Neutrophil (primary cell): ENCODE measurements around the gene AADACL4.

Experiments used
- H3K27ac ChIP-seq: fragments of 200-600 bp; sonication (generic); 2 replicates; pipeline ENCODE4 v1.5.1; 2016; ENCODE audit warnings: mild to moderate bottlenecking, moderate library complexity
- H3K27me3 ChIP-seq: fragments of 200-600 bp; sonication (generic); 2 replicates; pipeline ENCODE4 v1.6.0; 2016; ENCODE audit warnings: mild to moderate bottlenecking
- H3K36me3 ChIP-seq: fragments of 200-600 bp; sonication (generic); 2 replicates; pipeline ENCODE4 v1.5.1; 2017
- H3K4me1 ChIP-seq, 2 experiments: fragments of 200-600 bp in 1 of 2; sonication (generic) in 1 of 2; 1 replicate in 1 of 2; 2 replicates in 1 of 2; pipeline versions ENCODE4 v1.5.1 to v1.6.1; 2013 to 2016; ENCODE audit warnings: low read depth in 1 of 2, low read length in 1 of 2, mild to moderate bottlenecking in 1 of 2, moderate library complexity in 1 of 2; ENCODE audit not compliant: control insufficient read depth in 1 of 2, insufficient read depth in 1 of 2
- H3K4me3 ChIP-seq, 2 experiments: fragments of 200-600 bp in 1 of 2; sonication (generic) in 1 of 2; 1 replicate in 1 of 2; 2 replicates in 1 of 2; pipeline ENCODE4 v1.5.1; 2013 to 2016; ENCODE audit warnings: low read depth in 1 of 2, low read length in 1 of 2, mild to moderate bottlenecking in 1 of 2, moderate library complexity in 1 of 2
- H3K9me3 ChIP-seq: fragments of 200-600 bp; sonication (generic); 2 replicates; pipeline ENCODE4 v1.5.1; 2016
- TF ChIP-seq, protein P1 (sequence below): fragments of 200-600 bp; sonication (generic); IDR thresholded peaks from 2 replicates; pipeline ENCODE4 v1.5.1; 2016; ENCODE audit warnings: antibody characterized with exemption

AADACL4 gene

GRCh38 chr1:12617511-12617900, 26.4 kb upstream of the AADACL4 start:
- Histone ChIP-seq H3K9me3 (no peaks in the 10 kb centered on the region), H3K36me3 (no peaks in the 10 kb centered on the region), H3K4me3 (peak overlapping the region; percentile 41 to 50), H3K27me3 (peaks cover 84% of the 10 kb centered on the region), H3K27ac (no peak overlapping the region), H3K4me1 (peaks cover 39 to 43% of the 10 kb centered on the region in 2 experiments)
- TF ChIP-seq, protein P1, sequence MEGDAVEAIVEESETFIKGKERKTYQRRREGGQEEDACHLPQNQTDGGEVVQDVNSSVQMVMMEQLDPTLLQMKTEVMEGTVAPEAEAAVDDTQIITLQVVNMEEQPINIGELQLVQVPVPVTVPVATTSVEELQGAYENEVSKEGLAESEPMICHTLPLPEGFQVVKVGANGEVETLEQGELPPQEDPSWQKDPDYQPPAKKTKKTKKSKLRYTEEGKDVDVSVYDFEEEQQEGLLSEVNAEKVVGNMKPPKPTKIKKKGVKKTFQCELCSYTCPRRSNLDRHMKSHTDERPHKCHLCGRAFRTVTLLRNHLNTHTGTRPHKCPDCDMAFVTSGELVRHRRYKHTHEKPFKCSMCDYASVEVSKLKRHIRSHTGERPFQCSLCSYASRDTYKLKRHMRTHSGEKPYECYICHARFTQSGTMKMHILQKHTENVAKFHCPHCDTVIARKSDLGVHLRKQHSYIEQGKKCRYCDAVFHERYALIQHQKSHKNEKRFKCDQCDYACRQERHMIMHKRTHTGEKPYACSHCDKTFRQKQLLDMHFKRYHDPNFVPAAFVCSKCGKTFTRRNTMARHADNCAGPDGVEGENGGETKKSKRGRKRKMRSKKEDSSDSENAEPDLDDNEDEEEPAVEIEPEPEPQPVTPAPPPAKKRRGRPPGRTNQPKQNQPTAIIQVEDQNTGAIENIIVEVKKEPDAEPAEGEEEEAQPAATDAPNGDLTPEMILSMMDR: no peak

DNA sequence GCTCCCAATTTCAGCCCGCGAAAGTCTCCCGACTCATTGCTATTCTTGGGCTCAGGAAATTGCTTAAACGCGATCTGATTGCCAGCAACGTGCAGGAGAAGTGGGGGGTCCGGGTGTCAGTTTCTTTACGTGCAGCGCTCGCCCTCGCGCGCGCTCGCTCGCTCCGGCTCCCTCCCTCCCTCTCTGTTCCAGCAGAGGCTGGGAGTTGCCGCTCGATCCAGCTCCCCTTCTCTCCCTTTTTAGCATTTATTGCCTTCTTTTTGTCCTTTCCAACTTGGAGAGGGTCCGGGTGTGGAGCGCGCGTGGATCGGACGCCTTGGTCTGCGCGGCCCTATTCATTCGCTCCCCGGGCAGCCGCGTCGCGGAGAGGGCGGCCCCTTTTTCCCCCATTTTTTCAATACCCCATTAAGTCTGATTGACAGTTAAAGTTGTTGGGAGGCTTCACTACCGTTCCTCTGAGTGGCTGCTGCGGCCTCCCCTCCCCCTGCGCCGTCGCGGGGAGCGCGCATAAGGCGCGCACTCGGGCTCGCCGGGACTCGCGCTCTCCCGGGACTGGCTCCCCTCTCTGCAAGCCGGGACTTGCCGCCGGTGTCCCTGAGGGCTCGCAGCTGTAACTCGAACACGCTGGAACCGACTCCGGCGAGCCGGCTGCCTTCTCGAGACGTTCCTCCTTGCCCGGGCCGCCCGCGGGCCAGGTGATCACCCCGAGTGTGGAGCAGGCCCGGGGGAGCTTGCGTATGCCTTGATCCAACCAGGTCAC, 25.8 kb upstream of the AADACL4 start, which contains the start of gene DHRS3:
TSS of gene DHRS3 (minus strand) at position 310 of the 760 bp plus-strand sequence. CDS start 862 bp downstream, outside the sequence.
- Histone ChIP-seq H3K4me1 (peaks cover 39 to 43% of the 10 kb centered on the region in 2 experiments), H3K27me3 (peaks cover 84% of the 10 kb centered on the region)
- TF ChIP-seq, protein P1: no peak

GRCh38 chr1:12618661-12618964, 25.3 kb upstream of the AADACL4 start:
- peaks cover 39 to 43% of the 10 kb centered on the region in 2 experiments for H3K4me1 ChIP-seq
- TF ChIP-seq, protein P1: no peak
- no peak overlapping the region for H3K27ac ChIP-seq
- no peaks in the 10 kb centered on the region for H3K9me3 ChIP-seq
- H3K4me3 ChIP-seq: peak overlapping the region; percentile 41 to 50
- H3K27me3 ChIP-seq: peaks cover 84% of the 10 kb centered on the region
- H3K36me3 ChIP-seq: no peaks in the 10 kb centered on the region

More for the DNA sequence above, 25.8 kb upstream of the AADACL4 start, which contains the start of gene DHRS3:
- Histone ChIP-seq H3K36me3 (no peaks in the 10 kb centered on the region), H3K9me3 (no peaks in the 10 kb centered on the region), H3K4me3 (peak within 1 kb of the TSS; percentile 41 to 50), H3K27ac (no peak within 1 kb of the TSS)

GRCh38 chr1:12618965-12619791, 24.7 kb upstream of the AADACL4 start:
- Histone ChIP-seq H3K27ac (no peak overlapping the region), H3K36me3 (no peaks in the 10 kb centered on the region), H3K9me3 (no peaks in the 10 kb centered on the region), H3K4me1 (peaks cover 39 to 43% of the 10 kb centered on the region in 2 experiments), H3K4me3 (peak overlapping the region in 1 of 2 experiments; percentile 10), H3K27me3 (peaks cover 79% of the 10 kb centered on the region)
- TF ChIP-seq, protein P1: no peak

DNA sequence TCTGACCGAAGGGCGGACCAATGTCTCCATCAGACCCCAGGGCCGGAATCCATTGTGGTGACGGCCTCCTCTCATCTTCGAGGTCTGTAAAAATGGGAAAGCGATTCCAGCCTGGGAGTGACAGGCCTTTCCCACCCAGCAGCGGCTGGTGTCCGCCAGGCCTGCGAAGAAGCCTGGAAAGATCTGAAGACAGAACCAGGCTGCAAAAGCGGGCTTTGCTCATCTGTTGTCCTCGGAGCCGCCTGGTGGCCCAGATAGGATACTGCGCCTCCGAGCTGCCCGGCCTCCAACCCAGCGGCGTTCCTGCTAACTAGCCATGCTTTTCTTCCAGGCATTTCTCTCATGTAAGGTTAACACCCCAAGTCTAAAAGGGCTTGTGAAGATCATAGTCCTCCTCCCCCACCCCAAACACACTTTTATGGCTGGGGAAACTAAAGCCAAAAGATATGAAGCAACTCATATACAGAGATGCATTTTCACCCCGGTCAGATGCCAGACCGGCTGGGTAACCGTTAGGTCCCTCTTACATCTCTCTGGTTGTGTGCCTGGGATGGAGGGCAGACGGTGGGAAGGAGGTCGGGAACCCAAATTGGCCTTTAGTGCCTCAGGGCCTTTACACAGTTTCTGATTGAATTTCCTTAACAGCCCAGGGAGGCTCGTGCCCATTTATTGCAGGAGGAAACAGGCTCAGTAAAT, 23.9 kb upstream of the AADACL4 start:
- TF ChIP-seq, protein P1: peak; percentile 67
- Histone ChIP-seq H3K27ac (no peak overlapping the region), H3K4me1 (peaks cover 39 to 43% of the 10 kb centered on the region in 2 experiments), H3K36me3 (no peaks in the 10 kb centered on the region), H3K4me3 (no peak overlapping the region), H3K9me3 (no peaks in the 10 kb centered on the region), H3K27me3 (peaks cover 72% of the 10 kb centered on the region)
